Neural cell (in vitro differentiated cells): ENCODE data around the gene FN1. TPM values are rescaled to one million over a fixed set of nuclear protein-coding genes. Genes with fewer than 3 reads are reported as not detected.

Experiments
- H2AFZ ChIP-seq: fragments of 200-600, 300-800 bp; sonication (generic), shearing (Covaris generic); 2 replicates; pipeline ENCODE4 v1.6.0; 2014; ENCODE audit warnings: low read depth, mild to moderate bottlenecking, antibody characterized with exemption, low read length, moderate library complexity
- H3F3A ChIP-seq: fragments of 200-600 bp; shearing (Covaris generic); 2 replicates; pipeline ENCODE4 v1.6.1; 2016; ENCODE audit warnings: mild to moderate bottlenecking, moderate library complexity, mixed read lengths, antibody characterized with exemption, low read length; ENCODE audit not compliant: insufficient read depth, poor library complexity, severe bottlenecking
- H3K27ac ChIP-seq: fragments of 200-600, 300-800 bp; sonication (generic), shearing (Covaris generic); 2 replicates; pipeline ENCODE4 v1.5.1; 2014; ENCODE audit warnings: mild to moderate bottlenecking, low read length, moderate library complexity
- H3K27me3 ChIP-seq: fragments of 300-800, 200-600 bp; sonication (generic), shearing (Covaris generic); 2 replicates; pipeline ENCODE4 v1.6.0; 2014; ENCODE audit warnings: mild to moderate bottlenecking, low read depth, low read length, moderate library complexity; ENCODE audit not compliant: insufficient read depth
- H3K36me3 ChIP-seq: fragments of 300-800, 200-600 bp; sonication (generic), shearing (Covaris generic); 2 replicates; pipeline ENCODE4 v1.5.1; 2014; ENCODE audit warnings: mild to moderate bottlenecking, antibody characterized with exemption, low read length, moderate library complexity; ENCODE audit not compliant: insufficient read depth
- H3K4me2 ChIP-seq: fragments of 300-800, 200-600 bp; sonication (generic), shearing (Covaris generic); 2 replicates; pipeline ENCODE4 v1.6.0; 2014; ENCODE audit warnings: mild to moderate bottlenecking, low read length
- H3K4me3 ChIP-seq: fragments of 300-800, 200-600 bp; sonication (generic), shearing (Covaris generic); 2 replicates; pipeline ENCODE4 v1.5.1; 2014; ENCODE audit warnings: mild to moderate bottlenecking, low read length, moderate library complexity
- H3K79me2 ChIP-seq: fragments of 200-600 bp; shearing (Covaris generic); replicated peaks from 2 replicates; pipeline ENCODE4 v1.6.0; 2014; ENCODE audit warnings: mild to moderate bottlenecking, low read length, moderate library complexity; ENCODE audit not compliant: insufficient read depth
- H3K9ac ChIP-seq: fragments of 300-800, 200-600 bp; sonication (generic), shearing (Covaris generic); 2 replicates; pipeline ENCODE4 v1.6.1; 2016; ENCODE audit warnings: mild to moderate bottlenecking, low read length, mixed read lengths
- H3K9me2 ChIP-seq: fragments of 200-600 bp; shearing (Covaris generic); 2 replicates; pipeline ENCODE4 v1.6.1; 2016; ENCODE audit warnings: mild to moderate bottlenecking, low read length, mixed read lengths; ENCODE audit not compliant: insufficient read depth
- H3K9me3 ChIP-seq: fragments of 200-600, 300-800 bp; sonication (generic), shearing (Covaris generic); 2 replicates; pipeline ENCODE4 v1.6.1; 2016; ENCODE audit warnings: mild to moderate bottlenecking, mixed run types, low read length, moderate library complexity, mixed read lengths
- H4K20me1 ChIP-seq: fragments of 200-600 bp; shearing (Covaris generic); 2 replicates; pipeline ENCODE4 v1.6.1; 2016; ENCODE audit warnings: mild to moderate bottlenecking, mixed run types; ENCODE audit not compliant: insufficient read depth
- EP300 ChIP-seq: fragments of 450-650 bp; conservative IDR thresholded peaks from 2 replicates; pipeline ENCODE4 v1.6.1; 2014; ENCODE audit warnings: antibody characterized with exemption, mild to moderate bottlenecking, moderate library complexity; ENCODE audit not compliant: poor library complexity, severe bottlenecking
- EZH2 ChIP-seq: fragments of 200-600, 300-800 bp; shearing (Covaris generic), sonication (generic); IDR thresholded peaks from 2 replicates; pipeline ENCODE4 v1.6.1; 2014; ENCODE audit warnings: antibody characterized with exemption, low read length, borderline replicate concordance, mild to moderate bottlenecking; ENCODE audit not compliant: insufficient read depth, poor library complexity, severe bottlenecking
- MXI1 ChIP-seq: fragments of 450-650 bp; conservative IDR thresholded peaks from 2 replicates; pipeline ENCODE4 v1.6.1; 2014; ENCODE audit warnings: antibody characterized with exemption, mild to moderate bottlenecking; ENCODE audit not compliant: poor library complexity, severe bottlenecking
- POLR2AphosphoS5 ChIP-seq: IDR thresholded peaks from 2 replicates; pipeline ENCODE4 v1.6.1; 2012
- RAD21 ChIP-seq: fragments of 450-650 bp; conservative IDR thresholded peaks from 2 replicates; pipeline ENCODE4 v1.6.1; 2014; ENCODE audit warnings: antibody characterized with exemption, mild to moderate bottlenecking, moderate library complexity
- REST ChIP-seq: IDR thresholded peaks from 2 replicates; pipeline ENCODE4 v1.6.1; 2012; ENCODE audit warnings: borderline replicate concordance
- SMC3 ChIP-seq: fragments of 450-650 bp; conservative IDR thresholded peaks from 2 replicates; pipeline ENCODE4 v1.6.1; 2014; ENCODE audit warnings: antibody characterized with exemption, mild to moderate bottlenecking, moderate library complexity; ENCODE audit not compliant: poor library complexity
- TAF1 ChIP-seq: IDR thresholded peaks from 2 replicates; pipeline ENCODE4 v1.6.1; 2012; ENCODE audit warnings: low read depth
- polyA minus RNA-seq: library from RNA; depleted of rRNA, polyadenylated mRNA; stranded (reverse); fragments of >200 nt; gene quantifications from 2 replicates; pipeline ENCODE4 v1.2.3, GENCODE V29; 2014
- polyA plus RNA-seq: library from polyadenylated mRNA; depleted of rRNA; stranded (reverse); fragments of >200 nt; gene quantifications from 2 replicates; pipeline ENCODE4 v1.2.3, GENCODE V29; 2014
- TF ChIP-seq, protein P1 (sequence below): fragments of 450-650 bp; IDR thresholded peaks from 2 replicates; pipeline ENCODE4 v1.5.1; 2014; ENCODE audit warnings: antibody characterized with exemption, mild to moderate bottlenecking, moderate library complexity; ENCODE audit not compliant: poor library complexity, severe bottlenecking

Gene FN1
- polyA plus RNA-seq (0.93 and 5.1 TPM in 2 replicates), polyA minus RNA-seq (1.5 and 2.9 TPM in 2 replicates)

DNA sequence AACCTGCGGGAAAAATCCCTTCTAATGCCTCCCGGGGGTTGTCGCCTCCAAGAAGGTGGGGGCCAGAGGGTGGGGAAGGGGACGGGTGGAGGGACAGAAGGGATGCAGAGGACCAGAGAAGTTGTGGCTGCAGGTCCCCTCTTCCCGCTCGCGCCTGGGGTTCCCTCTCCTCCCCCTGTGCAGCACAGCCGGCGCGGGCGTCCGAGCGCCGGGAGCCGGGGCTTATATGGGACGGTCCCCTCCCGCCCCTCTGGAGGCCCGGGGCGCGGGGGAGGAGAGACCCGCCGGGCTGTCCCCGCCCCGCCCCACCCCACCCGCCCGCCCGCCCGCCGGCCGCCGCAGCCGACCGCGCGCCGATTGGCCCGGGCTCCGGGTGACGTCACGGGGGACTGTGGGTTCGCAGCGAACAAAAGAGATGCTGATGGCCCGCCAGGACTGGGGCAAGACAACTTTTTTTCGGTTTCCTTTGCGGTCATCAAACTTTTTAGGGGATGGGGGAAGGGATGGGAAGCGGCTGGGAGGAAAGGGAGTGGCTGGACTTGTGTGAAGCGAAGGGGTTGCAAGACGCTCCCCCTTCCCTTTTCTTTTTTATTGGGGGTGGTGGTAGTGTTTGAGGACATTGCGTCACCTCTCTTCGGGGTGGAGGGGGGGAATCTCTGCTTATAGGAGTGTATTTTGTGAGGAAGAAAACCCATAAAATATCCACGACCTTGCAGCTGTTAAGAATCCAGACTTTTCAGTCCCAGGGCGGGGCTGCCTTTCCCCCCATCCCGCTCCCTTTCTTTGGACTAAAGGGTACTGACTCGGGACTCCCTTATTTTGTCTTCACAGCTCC is at the start of gene FN1:
TSS of gene FN1 (minus strand) at position 199 of the 835 bp plus-strand sequence. CDS start 266 bp downstream, outside the sequence.
- Histone ChIP-seq H3K9ac (peak within 1 kb of the TSS; percentile 63), H3K27ac (no peak within 1 kb of the TSS), H3K9me3 (no peaks in the 10 kb centered on the region), H3K36me3 (no peaks in the 10 kb centered on the region), H3K4me3 (peak within 1 kb of the TSS; percentile 74), H3K4me2 (peak within 1 kb of the TSS; percentile 63), H3K79me2 (no peaks in the 10 kb centered on the region), H3F3A (no peaks in the 10 kb centered on the region), H4K20me1 (no peaks in the 10 kb centered on the region), H3K27me3 (peaks cover 29% of the 10 kb centered on the region), H3K9me2 (no peaks in the 10 kb centered on the region), H2AFZ (peak within 1 kb of the TSS; percentile 67)
- TF ChIP-seq TAF1 (peak; percentile 34), POLR2AphosphoS5 (no peak)

GRCh38 chr2:215485032-215485431 is 49.2 kb upstream of the FN1 start:
- H3K9me3 ChIP-seq = no peaks in the 10 kb centered on the region
- no peaks in the 10 kb centered on the region for H3K36me3 ChIP-seq
- no peaks in the 10 kb centered on the region for H3K27me3 ChIP-seq
- no peaks in the 10 kb centered on the region for H3K79me2 ChIP-seq
- no peaks in the 10 kb centered on the region for H3F3A ChIP-seq
- H3K27ac ChIP-seq = no peak overlapping the region
- no peak overlapping the region for H3K4me3 ChIP-seq
- H3K9me2 ChIP-seq = no peaks in the 10 kb centered on the region
- H2AFZ ChIP-seq = no peak overlapping the region
- TF ChIP-seq EZH2 = no peak
- TF ChIP-seq, protein P1, sequence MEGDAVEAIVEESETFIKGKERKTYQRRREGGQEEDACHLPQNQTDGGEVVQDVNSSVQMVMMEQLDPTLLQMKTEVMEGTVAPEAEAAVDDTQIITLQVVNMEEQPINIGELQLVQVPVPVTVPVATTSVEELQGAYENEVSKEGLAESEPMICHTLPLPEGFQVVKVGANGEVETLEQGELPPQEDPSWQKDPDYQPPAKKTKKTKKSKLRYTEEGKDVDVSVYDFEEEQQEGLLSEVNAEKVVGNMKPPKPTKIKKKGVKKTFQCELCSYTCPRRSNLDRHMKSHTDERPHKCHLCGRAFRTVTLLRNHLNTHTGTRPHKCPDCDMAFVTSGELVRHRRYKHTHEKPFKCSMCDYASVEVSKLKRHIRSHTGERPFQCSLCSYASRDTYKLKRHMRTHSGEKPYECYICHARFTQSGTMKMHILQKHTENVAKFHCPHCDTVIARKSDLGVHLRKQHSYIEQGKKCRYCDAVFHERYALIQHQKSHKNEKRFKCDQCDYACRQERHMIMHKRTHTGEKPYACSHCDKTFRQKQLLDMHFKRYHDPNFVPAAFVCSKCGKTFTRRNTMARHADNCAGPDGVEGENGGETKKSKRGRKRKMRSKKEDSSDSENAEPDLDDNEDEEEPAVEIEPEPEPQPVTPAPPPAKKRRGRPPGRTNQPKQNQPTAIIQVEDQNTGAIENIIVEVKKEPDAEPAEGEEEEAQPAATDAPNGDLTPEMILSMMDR = no peak
- no peak for TF ChIP-seq TAF1
- TF ChIP-seq EP300 = no peak
- TF ChIP-seq MXI1 = no peak
- TF ChIP-seq SMC3 = no peak
- TF ChIP-seq REST = no peak
- TF ChIP-seq RAD21 = no peak
- no peak for TF ChIP-seq POLR2AphosphoS5
- no peak overlapping the region for H3K9ac ChIP-seq
- no peaks in the 10 kb centered on the region for H4K20me1 ChIP-seq
- H3K4me2 ChIP-seq = no peak overlapping the region
